HG02610 (cell line): ENCODE data around the gene POTEI.
"Not testable (repeated sequence)": the region's sequence is repeated elsewhere in the genome, so short reads cannot be mapped to it uniquely, and the experiment has no call there.

Experiments used
- ATAC-seq: cut with Tn5 transposase; IDR thresholded peaks from one replicate; pipeline ENCODE4 v1.9.1; 2021; ENCODE audit warnings: mild to moderate bottlenecking, moderate library complexity; ENCODE audit not compliant: unreplicated experiment

Gene POTEI

GRCh38 chr2:130491073-130491472, 18.1 kb downstream of the POTEI start:
- not testable (repeated sequence) for ATAC-seq

- not testable (repeated sequence) for ATAC-seq
Measured at GRCh38 chr2:130455413-130455812, 53.7 kb downstream of the POTEI start.

- not testable (repeated sequence) for ATAC-seq
Measured at GRCh38 chr2:130454712-130455083, 54.4 kb downstream of the POTEI start.

GRCh38 chr2:130453955-130454711, 55.0 kb downstream of the POTEI start:
- ATAC-seq, result not testable (repeated sequence)

GRCh38 chr2:130452897-130453296, 56.2 kb downstream of the POTEI start:
- not testable (repeated sequence) for ATAC-seq

GRCh38 chr2:130451823-130452222, 57.3 kb downstream of the POTEI start:
- not testable (repeated sequence) for ATAC-seq

- ATAC-seq, result not testable (repeated sequence)
Measured at GRCh38 chr2:130451278-130451677, 57.9 kb downstream of the POTEI start.

GRCh38 chr2:130450366-130450765, 58.8 kb downstream of the POTEI start:
- ATAC-seq, result not testable (repeated sequence)

- ATAC-seq, result not testable (repeated sequence)
Measured at GRCh38 chr2:130427631-130428030, 81.5 kb downstream of the POTEI start.

GRCh38 chr2:130418845-130419244, 90.3 kb downstream of the POTEI start:
- ATAC-seq, result not testable (repeated sequence)

GRCh38 chr2:130416693-130417092, 92.4 kb downstream of the POTEI start:
- ATAC-seq, result not testable (repeated sequence)
